Sigmoid colon (tissue), 7 donors: ENCODE data around the gene LAPTM4A. TPM values are rescaled to one million over a fixed set of nuclear protein-coding genes. Genes with fewer than 3 reads are reported as not detected.

ENCODE experiments used
- DNase-seq: peaks from one replicate; pipeline ENCODE4 v3.0.0-alpha.2; 2019
- H3K27ac ChIP-seq, 4 donors: fragments of 200-600 bp; sonication (generic); one replicate each; pipeline ENCODE4 v1.5.1; 2016 to 2019; ENCODE audit warnings: mild to moderate bottlenecking in 1 of 4
- H3K27me3 ChIP-seq, 3 donors: fragments of 200-600 bp; sonication (generic); one replicate each; pipeline ENCODE4 v1.5.1; 2019; ENCODE audit warnings: mild to moderate bottlenecking in 1 of 3
- H3K36me3 ChIP-seq, 4 donors: fragments of 200-600 bp; sonication (generic); one replicate each; pipeline ENCODE4 v1.5.1; 2016 to 2019
- H3K4me1 ChIP-seq, 4 donors: fragments of 200-600 bp; sonication (generic); one replicate each; pipeline ENCODE4 v1.5.1; 2017 to 2019
- H3K4me3 ChIP-seq, 4 donors: fragments of 200-600 bp; sonication (generic); one replicate each; pipeline ENCODE4 v1.5.1; 2017 to 2019; ENCODE audit warnings: mild to moderate bottlenecking in 2 of 4, moderate library complexity in 1 of 4
- H3K9me3 ChIP-seq, 4 donors: fragments of 200-600 bp in 3 of 4; sonication (generic) in 3 of 4; one replicate each; pipeline versions ENCODE4 v1.5.1 to v1.6.1; 2013 to 2019
- CTCF ChIP-seq, 4 experiments: fragments of 450-650 bp in 3 of 4; fragments of 200-600 bp in 1 of 4; IDR thresholded peaks; one replicate each; pipeline ENCODE4 v1.5.1; 2016 to 2019; ENCODE audit warnings: antibody characterized with exemption in 4 of 4, mild to moderate bottlenecking in 3 of 4, moderate library complexity in 2 of 4
- EP300 ChIP-seq, 4 donors: sonication (generic); formaldehyde crosslinking; IDR thresholded peaks; one replicate each; pipeline ENCODE4 v1.6.1; 2017; ENCODE audit warnings: antibody characterized with exemption in 4 of 4
- POLR2A ChIP-seq, 2 donors: fragments of 450-650 bp; IDR thresholded peaks; one replicate each; pipeline ENCODE4 v1.6.1; 2016; ENCODE audit warnings: antibody characterized with exemption in 2 of 2, mild to moderate bottlenecking in 2 of 2, moderate library complexity in 2 of 2
- POLR2AphosphoS5 ChIP-seq, 4 donors: sonication (generic); formaldehyde crosslinking; IDR thresholded peaks; one replicate each; pipeline ENCODE4 v1.6.1; 2017; ENCODE audit warnings: antibody characterized with exemption in 4 of 4
- WGBS, 2 donors: extraction: QIAGEN DNeasy Blood & Tissue Kit; methylation state at CpG; one replicate each; pipeline ENCODE4 v1.1.7; 2013; 5-methylcytosine and 5-hydroxymethylcytosine counted together
- intact Hi-C: fragments of 100-400 bp; cut with DNase I; formaldehyde crosslinking; loops from one replicate; pipeline ENCODE4 v1.15.1; 2023
- polyA plus RNA-seq, 3 donors: library from polyadenylated mRNA; stranded (reverse); fragments of 200-250 nt; gene quantifications; one replicate each; pipeline ENCODE4 v1.2.3, GENCODE V29; 2013
- total RNA-seq, 4 donors: library from RNA; depleted of rRNA; stranded (reverse); fragments of >200 nt; gene quantifications; one replicate each; pipeline ENCODE4 v1.1.0, GENCODE V29; 2016
- donor health status: healthy with polysubstance abuse.
- donor health status: Bipolar disorder and iron deficiency.
- donor health status: healthy.

LAPTM4A gene
- total and polyA plus RNA-seq, 7 donors = 59.2 to 246 (median 192) TPM

- intact Hi-C loops = no loop called here
- H3K9me3 ChIP-seq = no peaks in the 10 kb centered on the region
- H3K4me1 ChIP-seq = peaks cover 0 to 21% (median 12%) of the 10 kb centered on the region in 4 donors
- H3K4me3 ChIP-seq = peak within 1 kb of the TSS; percentile 70 to 75 (median 74)
- peak within 1 kb of the TSS; percentile 69 to 76 (median 74) for H3K27ac ChIP-seq
- peak; percentile 94 for DNase-seq
- no peaks in the 10 kb centered on the region for H3K27me3 ChIP-seq
- 1% methylated on average over 70 of the region's 70 CpGs for WGBS, 2 donors
- TF ChIP-seq POLR2AphosphoS5 (IDR thresholded peaks at IDR 0.05) (peak; percentile 70 to 86 (median 82)), CTCF (IDR thresholded peaks at IDR 0.05) (no peak), EP300 (IDR thresholded peaks at IDR 0.05) (no peak)
- peaks cover 0 to 15% (median 0%) of the 10 kb centered on the region in 4 donors for H3K36me3 ChIP-seq
Measured at GRCh38 chr2:19989667-19990415, 61.6 kb downstream of the LAPTM4A start, which contains the start of gene WDR35. Gene WDR35 (minus strand): TSS chr2:19990105. CDS start chr2:19990015, 90 bp downstream.

GRCh38 chr2:19989342-19989666, 62.1 kb downstream of the LAPTM4A start:
- TF ChIP-seq POLR2AphosphoS5 (IDR thresholded peaks at IDR 0.05) (no peak), CTCF (IDR thresholded peaks at IDR 0.05) (no peak), POLR2A (IDR thresholded peaks at IDR 0.05) (no peak), EP300 (IDR thresholded peaks at IDR 0.05) (no peak)
- no peak for DNase-seq
- peak overlapping the region; percentile 70 to 75 (median 74) for H3K4me3 ChIP-seq
- no peaks in the 10 kb centered on the region for H3K27me3 ChIP-seq
- 12 to 31% methylated on average over 8 of the region's 8 CpGs for WGBS, 2 donors
- H3K27ac ChIP-seq = peak overlapping the region; percentile 69 to 76 (median 74)
- no peaks in the 10 kb centered on the region for H3K9me3 ChIP-seq
- intact Hi-C loops = no loop called here
- H3K36me3 ChIP-seq = peaks cover 0 to 21% (median 0%) of the 10 kb centered on the region in 4 donors
- H3K4me1 ChIP-seq = peaks cover 0 to 21% (median 12%) of the 10 kb centered on the region in 4 donors

GRCh38 chr2:19988600-19988999, 62.8 kb downstream of the LAPTM4A start:
- H3K4me3 ChIP-seq = no peak overlapping the region
- WGBS, 2 donors = 81 to 88% methylated on average over 2 of the region's 2 CpGs

DNA sequence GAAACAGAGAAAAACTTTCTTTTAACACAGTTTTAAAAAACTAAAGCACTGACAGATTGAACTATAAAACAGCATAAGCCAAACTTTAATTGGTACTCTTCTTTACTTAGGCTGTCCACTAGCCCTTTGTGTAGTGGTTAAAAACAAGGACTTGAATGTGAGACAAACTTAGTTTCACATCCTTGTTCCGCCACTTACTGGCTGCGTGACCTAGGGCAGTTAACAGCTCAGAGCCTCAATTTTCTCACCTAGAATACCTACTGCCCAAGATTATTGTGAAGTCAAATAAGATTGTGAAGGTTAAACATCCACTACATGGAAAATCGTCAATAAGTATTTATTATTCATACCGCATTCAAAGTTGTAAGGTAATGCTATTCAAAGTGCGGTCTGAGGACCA, 63.5 kb downstream of the LAPTM4A start:
- Histone ChIP-seq H3K36me3 (peaks cover 0 to 22% (median 0%) of the 10 kb centered on the region in 4 donors), H3K27me3 (no peaks in the 10 kb centered on the region), H3K4me1 (peaks cover 0 to 21% (median 12%) of the 10 kb centered on the region in 4 donors), H3K4me3 (no peak overlapping the region), H3K27ac (no peak overlapping the region), H3K9me3 (no peaks in the 10 kb centered on the region)
- no peak for DNase-seq
- WGBS, 2 donors = 86 to 92% methylated on average over 5 of the region's 5 CpGs
- TF ChIP-seq CTCF (IDR thresholded peaks at IDR 0.05) (no peak), EP300 (IDR thresholded peaks at IDR 0.05) (no peak), POLR2AphosphoS5 (IDR thresholded peaks at IDR 0.05) (no peak), POLR2A (IDR thresholded peaks at IDR 0.05) (no peak)
- intact Hi-C loops = no loop called here

More at GRCh38 chr2:19988600-19988999, 62.8 kb downstream of the LAPTM4A start:
- no peak overlapping the region for H3K27ac ChIP-seq
- peaks cover 0 to 22% (median 0%) of the 10 kb centered on the region in 4 donors for H3K36me3 ChIP-seq
- TF ChIP-seq POLR2A (IDR thresholded peaks at IDR 0.05) (no peak), POLR2AphosphoS5 (IDR thresholded peaks at IDR 0.05) (no peak), CTCF (IDR thresholded peaks at IDR 0.05) (no peak), EP300 (IDR thresholded peaks at IDR 0.05) (no peak)
- peaks cover 0 to 21% (median 12%) of the 10 kb centered on the region in 4 donors for H3K4me1 ChIP-seq
- no peaks in the 10 kb centered on the region for H3K9me3 ChIP-seq
- no peak for DNase-seq
- no peaks in the 10 kb centered on the region for H3K27me3 ChIP-seq
- intact Hi-C loops = no loop called here

Other genes starting within 250 kb of the LAPTM4A start
- gene TTC32, start 149.6 kb downstream of the LAPTM4A start, total RNA-seq = 10 to 100 TPM in 3 of 4 donors, 1 to 10 TPM in 1; 7.3 to 20.5 (median 12.8) TPM
- 10 to 100 TPM; 11.1 to 21.6 (median 16.2) TPM for gene TTC32, start 149.6 kb downstream of the LAPTM4A start, polyA plus RNA-seq
- 10 to 100 TPM in 3 of 4 donors, 1 to 10 TPM in 1; 7.2 to 15.5 (median 11.9) TPM for gene WDR35, start 61.5 kb downstream of the LAPTM4A start, total RNA-seq
- gene WDR35, start 61.5 kb downstream of the LAPTM4A start, polyA plus RNA-seq = 1 to 10 TPM in 1 of 3 donors, under 1 TPM in 2; 0.46 to 2.2 (median 0.60) TPM
- under 1 TPM; 0.54 to 0.82 (median 0.63) TPM for gene MATN3, start 39.0 kb downstream of the LAPTM4A start, total RNA-seq
- gene MATN3, start 39.0 kb downstream of the LAPTM4A start, polyA plus RNA-seq = under 1 TPM in 1 of 3 donors, not detected in 2; 0.32 TPM
- 1 to 10 TPM in 1 of 4 donors, under 1 TPM in 2, not detected in 1; 0.33 to 1.5 (median 0.36) TPM for gene SDC1, start 173.5 kb upstream of the LAPTM4A start, total RNA-seq
- gene SDC1, start 173.5 kb upstream of the LAPTM4A start, polyA plus RNA-seq = 100 to 1,000 TPM in 1 of 3 donors, 10 to 100 TPM in 2; 14.4 to 104 (median 19.4) TPM